HEK293 (cell line): Measurements from ENCODE around the gene MRPL55.
A peak's percentile ranks its signal among the peaks of the same experiment; 100 is the strongest.

Experiments
- CTCF ChIP-seq: fragments of 450-650 bp; formaldehyde crosslinking; IDR thresholded peaks from 2 replicates; pipeline ENCODE4 v1.5.1; 2016; ENCODE audit warnings: missing biosample characterization, missing genetic modification characterization
- KLF16 ChIP-seq: fragments of 450-650 bp; formaldehyde crosslinking; IDR thresholded peaks from 2 replicates; pipeline ENCODE4 v1.5.1; 2017; ENCODE audit warnings: missing biosample characterization, missing genetic modification characterization
- SCRT2 ChIP-seq: fragments of 450-650 bp; formaldehyde crosslinking; IDR thresholded peaks from 2 replicates; pipeline ENCODE4 v1.5.1; 2016; ENCODE audit warnings: missing biosample characterization, missing genetic modification characterization
- SP2 ChIP-seq: fragments of 450-650 bp; formaldehyde crosslinking; IDR thresholded peaks from 2 replicates; pipeline ENCODE4 v1.5.1; 2016; ENCODE audit warnings: missing biosample characterization, missing genetic modification characterization
- ZNF10 ChIP-seq: fragments of 450-650 bp; formaldehyde crosslinking; IDR thresholded peaks from 2 replicates; pipeline ENCODE4 v1.5.1; 2017; ENCODE audit warnings: missing biosample characterization, missing genetic modification characterization
- ZNF138 ChIP-seq: fragments of 450-650 bp; formaldehyde crosslinking; IDR thresholded peaks from 2 replicates; pipeline ENCODE4 v1.5.1; 2016; ENCODE audit warnings: missing biosample characterization, missing genetic modification characterization, borderline replicate concordance

DNA sequence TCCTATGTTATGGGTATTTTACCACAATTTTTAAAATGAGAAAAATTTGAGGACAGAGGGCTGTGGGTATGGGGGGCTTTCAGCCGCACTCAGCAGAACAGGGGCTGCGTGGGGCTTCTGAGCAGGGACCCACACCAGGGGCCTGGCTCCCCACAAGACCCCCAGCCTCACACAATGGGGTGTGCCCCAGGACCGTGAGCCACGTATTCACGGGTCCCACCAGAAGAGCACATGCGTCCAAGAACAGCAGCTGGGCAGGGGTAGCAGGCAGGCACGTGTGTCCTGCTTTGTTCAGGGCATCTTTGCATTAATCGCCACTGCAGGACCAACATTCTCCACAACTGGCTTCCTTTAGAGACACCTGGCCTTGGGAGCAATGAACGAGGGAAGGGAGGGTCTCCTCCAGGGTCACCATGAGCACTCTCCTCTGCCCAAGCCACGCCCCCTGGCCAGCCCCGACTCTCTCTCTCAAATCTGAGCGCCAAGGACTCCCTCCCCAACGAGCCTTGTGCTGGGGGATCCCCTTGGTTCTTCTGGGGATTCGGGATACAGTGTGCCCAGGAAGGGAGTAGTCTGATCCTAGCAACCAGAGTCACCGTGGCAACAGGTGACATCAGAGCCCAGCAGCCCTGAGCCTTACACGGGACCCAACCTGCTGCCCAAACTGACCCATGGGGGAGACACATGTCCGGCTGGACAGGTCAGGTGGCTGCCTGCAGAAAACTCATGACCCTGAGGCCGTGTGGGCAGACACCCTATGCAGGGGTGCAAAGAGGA, 34.0 kb downstream of the MRPL55 start:
- TF ChIP-seq ZNF10 (tag by site-specific recombination): no peak
- TF ChIP-seq SP2 (tag by site-specific recombination): no peak
- no peak for TF ChIP-seq CTCF (tag by site-specific recombination)
- TF ChIP-seq SCRT2 (tag by site-specific recombination): peak; percentile 95
- no peak for TF ChIP-seq KLF16 (tag by site-specific recombination)
- no peak for TF ChIP-seq ZNF138 (tag by site-specific recombination)
